D721Med (cell line): Measurements from ENCODE around the gene CELF6.

ENCODE experiments used
- DNase-seq: peaks from one replicate; pipeline ENCODE4 v3.0.0; 2011; ENCODE audit warnings: low spot score; ENCODE audit not compliant: insufficient read length
- FAIRE-seq: peaks from 2 replicates; lab custom pipeline; 2011; peaks lifted over from hg19 to GRCh38; lab: Jason Lieb, UNC
- CTCF ChIP-seq: IDR thresholded peaks from 2 replicates; pipeline ENCODE4 v1.5.1; 2012; ENCODE audit warnings: mild to moderate bottlenecking, control low read depth; ENCODE audit not compliant: insufficient read depth; ENCODE audit errors: missing control alignments

The CELF6 gene

DNA sequence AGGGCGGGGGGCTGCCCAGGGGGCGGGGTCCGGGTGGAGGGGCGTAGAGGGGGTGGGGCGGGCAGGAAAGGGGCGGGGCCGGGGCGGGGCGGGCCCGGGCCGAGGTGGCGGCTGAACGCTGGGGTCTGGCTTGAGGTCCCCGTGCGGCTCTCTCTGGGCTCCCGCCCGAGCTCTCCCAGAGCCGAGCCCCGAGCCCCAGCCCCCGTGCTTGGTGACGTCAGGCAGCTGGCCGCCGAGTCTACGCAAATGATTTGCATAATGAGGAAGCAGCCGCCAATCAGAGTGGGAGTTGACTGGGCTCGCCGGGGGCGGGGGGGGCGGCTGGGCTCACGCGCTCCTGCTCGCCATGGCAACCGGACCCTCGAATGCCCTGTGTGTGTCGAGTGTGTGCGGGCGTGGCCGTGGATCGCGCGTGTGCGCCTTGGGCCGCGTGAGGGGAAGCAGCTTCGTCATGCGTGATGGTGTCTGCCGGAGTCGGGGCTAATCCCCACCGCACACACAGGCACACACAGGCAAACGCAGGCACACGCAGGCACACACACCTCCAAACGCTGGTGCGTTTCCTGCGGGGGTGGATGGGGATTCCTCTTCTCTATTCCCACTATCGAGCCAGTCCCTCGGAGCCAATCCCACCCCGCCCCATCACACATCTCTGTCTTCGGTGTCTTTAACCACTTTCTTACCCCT lies at the start of gene CELF6:
CELF6 (minus strand) TSS at position 173 of the 687 bp plus-strand sequence. CDS start 283 bp downstream, outside the sequence.
- no peak for FAIRE-seq
- no peak for TF ChIP-seq CTCF
- peak; percentile 93 for DNase-seq

- TF ChIP-seq CTCF = no peak
- DNase-seq = no peak
- no peak for FAIRE-seq
Measured at GRCh38 chr15:72368899-72369298, 48.9 kb upstream of the CELF6 start.

- no peak for FAIRE-seq
- DNase-seq = no peak
- no peak for TF ChIP-seq CTCF
Measured at GRCh38 chr15:72368325-72368724, 48.4 kb upstream of the CELF6 start.

DNA sequence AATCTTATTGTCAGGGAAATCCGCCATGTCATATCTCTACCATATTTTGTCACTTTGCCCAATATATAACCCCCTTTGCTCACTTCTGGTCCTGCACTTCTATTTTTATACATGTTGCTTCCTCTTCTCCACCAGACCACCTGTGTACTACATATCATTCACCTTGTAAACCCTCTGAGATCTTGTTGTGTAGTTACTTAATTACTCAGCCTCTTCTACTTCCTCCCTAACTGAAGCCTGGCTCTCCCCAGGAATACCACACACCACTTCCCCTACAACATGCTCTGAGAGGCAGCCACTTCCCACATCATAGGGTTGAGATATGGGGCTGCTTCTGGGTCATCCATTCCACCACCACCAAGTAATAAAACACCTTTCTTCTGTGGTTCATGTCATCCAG lies 45.9 kb upstream of the CELF6 start:
- FAIRE-seq (no peak), DNase-seq (no peak)
- no peak for TF ChIP-seq CTCF

GRCh38 chr15:72361176-72361575 lies 41.2 kb upstream of the CELF6 start:
- no peak for DNase-seq
- no peak for FAIRE-seq
- TF ChIP-seq CTCF = no peak

DNA sequence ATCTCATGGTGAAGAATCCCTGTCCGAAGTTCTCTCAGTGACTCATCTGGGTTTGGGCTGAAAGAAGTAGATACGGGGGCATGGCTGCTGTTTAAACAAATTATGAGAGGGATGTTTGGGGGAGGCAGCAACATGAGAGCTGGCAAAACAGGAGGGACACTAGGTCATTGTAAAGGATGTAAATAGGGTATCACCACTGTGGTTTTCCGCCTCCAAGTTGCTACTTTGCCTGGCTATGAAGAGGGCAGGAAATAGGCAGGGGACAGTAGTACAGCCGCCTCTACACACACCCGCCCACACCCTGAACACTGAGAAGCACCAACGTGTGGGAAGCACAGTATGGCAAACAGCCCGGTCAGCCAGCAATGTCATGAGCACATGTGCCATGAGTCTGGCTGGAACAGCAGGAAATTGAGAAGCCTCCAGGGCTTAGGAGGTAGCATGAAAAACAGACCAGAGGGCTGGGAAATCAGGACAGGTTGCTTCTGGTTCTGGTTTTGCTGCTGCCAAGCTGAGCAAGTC lies 38.8 kb upstream of the CELF6 start:
- TF ChIP-seq CTCF = no peak
- DNase-seq (no peak), FAIRE-seq (no peak)

GRCh38 chr15:72358121-72358520 lies 38.2 kb upstream of the CELF6 start:
- no peak for DNase-seq
- no peak for FAIRE-seq
- no peak for TF ChIP-seq CTCF
